ENCODE measurements around the gene HP1BP3.
"Not testable (repeated sequence)": the region's sequence is repeated elsewhere in the genome, so short reads cannot be mapped to it uniquely, and the experiment has no call there.

Gene HP1BP3

DNA sequence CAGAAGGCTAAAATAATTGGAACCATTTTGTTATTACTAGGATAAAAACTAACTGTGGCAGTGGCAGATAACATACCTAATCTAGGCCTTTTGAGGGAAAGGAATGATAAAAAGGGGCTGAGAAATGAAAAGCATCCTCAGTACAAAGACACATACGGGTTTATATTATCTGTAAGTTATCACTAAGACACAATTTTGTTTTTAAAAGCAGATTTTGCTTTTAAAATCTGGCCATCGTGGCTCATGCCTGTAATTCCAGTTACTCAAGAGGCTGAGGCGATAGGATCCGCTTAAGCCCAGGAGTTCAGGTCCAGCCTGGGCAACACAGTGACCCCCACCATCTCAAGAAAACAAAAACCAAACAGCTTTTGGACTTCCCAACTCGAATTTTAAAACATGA, 24.8 kb upstream of the HP1BP3 start:
- Histone ChIP-seq H3K27ac (ENCODE audit: low read depth, low read length) (no peak overlapping the region), H3K4me1 (ENCODE audit: insufficient read depth, low read length) (no peaks in the 10 kb centered on the region), H3K36me3 (ENCODE audit: insufficient read depth, low read length) (no peaks in the 10 kb centered on the region), H3K9me3 (ENCODE audit: low read length) (no peaks in the 10 kb centered on the region), H3K27me3 (ENCODE audit: control insufficient read depth in 1 of 2, insufficient read depth in 2 of 2, low read length in 2 of 2) (no peaks in the 10 kb centered on the region), H3K9ac (ENCODE audit: low read length) (no peak overlapping the region), H3K4me3 (ENCODE audit: low read depth in 1 of 2, low read length in 2 of 2) (no peak overlapping the region)

DNA sequence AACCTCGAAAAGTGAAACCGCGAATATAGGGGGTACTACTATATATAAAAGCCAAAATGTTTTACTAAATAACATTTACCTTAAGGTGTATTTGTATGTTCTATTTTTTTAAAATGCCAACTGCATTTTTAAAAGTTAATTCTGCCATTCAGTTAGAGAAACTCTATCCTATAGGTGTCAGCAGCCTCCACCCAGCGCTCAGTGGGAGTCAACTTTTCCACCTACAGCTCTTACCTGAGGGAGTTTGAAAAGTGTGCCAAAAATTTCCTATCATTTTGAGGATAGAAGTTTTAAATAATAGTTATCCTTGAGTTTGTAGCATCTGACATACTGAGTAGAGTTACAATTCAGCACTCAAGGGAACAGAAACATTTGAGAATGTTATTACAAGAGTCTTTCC, 6.1 kb upstream of the HP1BP3 start:
- Histone ChIP-seq H3K4me1 (ENCODE audit: insufficient read depth, low read length) (peaks cover 2% of the 10 kb centered on the region), H3K36me3 (ENCODE audit: insufficient read depth, low read length) (no peaks in the 10 kb centered on the region), H3K9me3 (ENCODE audit: low read length) (no peaks in the 10 kb centered on the region), H3K4me3 (ENCODE audit: low read depth in 1 of 2, low read length in 2 of 2) (no peak overlapping the region), H3K27me3 (ENCODE audit: control insufficient read depth in 1 of 2, insufficient read depth in 2 of 2, low read length in 2 of 2) (no peaks in the 10 kb centered on the region), H3K9ac (ENCODE audit: low read length) (no peak overlapping the region), H3K27ac (ENCODE audit: low read depth, low read length) (no peak overlapping the region)

- H3K9ac ChIP-seq (ENCODE audit: low read length), result no peak overlapping the region
- H3K9me3 ChIP-seq (ENCODE audit: low read length), result no peaks in the 10 kb centered on the region
- no peaks in the 10 kb centered on the region for H3K36me3 ChIP-seq (ENCODE audit: insufficient read depth, low read length)
- H3K27ac ChIP-seq (ENCODE audit: low read depth, low read length), result no peak overlapping the region
- no peaks in the 10 kb centered on the region for H3K27me3 ChIP-seq (ENCODE audit: control insufficient read depth in 1 of 2, insufficient read depth in 2 of 2, low read length in 2 of 2)
- peaks cover 6% of the 10 kb centered on the region for H3K4me1 ChIP-seq (ENCODE audit: insufficient read depth, low read length)
- H3K4me3 ChIP-seq (ENCODE audit: low read depth in 1 of 2, low read length in 2 of 2), result no peak overlapping the region
Measured at GRCh38 chr1:20792196-20792595, 5.1 kb upstream of the HP1BP3 start.

DNA sequence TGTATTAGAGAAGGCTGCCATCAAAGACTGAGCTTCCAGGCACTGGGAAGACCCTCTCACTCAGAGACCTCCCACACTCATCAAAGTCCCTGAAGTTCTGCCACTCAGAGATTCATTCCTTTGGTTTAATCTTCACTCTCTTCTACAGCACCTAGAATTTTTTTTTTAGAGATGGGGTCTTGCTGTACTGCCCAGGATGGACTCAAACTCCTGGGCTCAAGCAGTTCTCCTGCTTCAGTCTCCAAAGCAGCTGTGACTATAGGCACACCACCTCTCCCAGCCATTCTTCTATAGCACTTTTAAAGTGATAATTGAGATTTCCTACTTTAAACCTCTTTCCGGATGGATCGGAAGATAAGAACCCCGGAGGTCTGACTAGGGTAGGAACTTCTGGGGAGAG, 3.7 kb upstream of the HP1BP3 start:
- no peak overlapping the region for H3K4me3 ChIP-seq (ENCODE audit: low read depth in 1 of 2, low read length in 2 of 2)
- H3K9ac ChIP-seq (ENCODE audit: low read length), result no peak overlapping the region
- H3K27ac ChIP-seq (ENCODE audit: low read depth, low read length), result no peak overlapping the region
- no peaks in the 10 kb centered on the region for H3K9me3 ChIP-seq (ENCODE audit: low read length)
- H3K27me3 ChIP-seq (ENCODE audit: control insufficient read depth in 1 of 2, insufficient read depth in 2 of 2, low read length in 2 of 2), result no peaks in the 10 kb centered on the region
- no peaks in the 10 kb centered on the region for H3K36me3 ChIP-seq (ENCODE audit: insufficient read depth, low read length)
- H3K4me1 ChIP-seq (ENCODE audit: insufficient read depth, low read length), result peaks cover 6% of the 10 kb centered on the region

- not testable (repeated sequence) for H3K4me3 ChIP-seq (ENCODE audit: low read depth in 1 of 2, low read length in 2 of 2); H3K9me3 ChIP-seq (ENCODE audit: low read length); H3K9ac ChIP-seq (ENCODE audit: low read length); H3K27me3 ChIP-seq (ENCODE audit: control insufficient read depth in 1 of 2, insufficient read depth in 2 of 2, low read length in 2 of 2); H3K36me3 ChIP-seq (ENCODE audit: insufficient read depth, low read length); H3K27ac ChIP-seq (ENCODE audit: low read depth, low read length)
- peaks cover 15% of the 10 kb centered on the region for H3K4me1 ChIP-seq (ENCODE audit: insufficient read depth, low read length)
Measured at GRCh38 chr1:20789598-20789997, 2.5 kb upstream of the HP1BP3 start.

DNA sequence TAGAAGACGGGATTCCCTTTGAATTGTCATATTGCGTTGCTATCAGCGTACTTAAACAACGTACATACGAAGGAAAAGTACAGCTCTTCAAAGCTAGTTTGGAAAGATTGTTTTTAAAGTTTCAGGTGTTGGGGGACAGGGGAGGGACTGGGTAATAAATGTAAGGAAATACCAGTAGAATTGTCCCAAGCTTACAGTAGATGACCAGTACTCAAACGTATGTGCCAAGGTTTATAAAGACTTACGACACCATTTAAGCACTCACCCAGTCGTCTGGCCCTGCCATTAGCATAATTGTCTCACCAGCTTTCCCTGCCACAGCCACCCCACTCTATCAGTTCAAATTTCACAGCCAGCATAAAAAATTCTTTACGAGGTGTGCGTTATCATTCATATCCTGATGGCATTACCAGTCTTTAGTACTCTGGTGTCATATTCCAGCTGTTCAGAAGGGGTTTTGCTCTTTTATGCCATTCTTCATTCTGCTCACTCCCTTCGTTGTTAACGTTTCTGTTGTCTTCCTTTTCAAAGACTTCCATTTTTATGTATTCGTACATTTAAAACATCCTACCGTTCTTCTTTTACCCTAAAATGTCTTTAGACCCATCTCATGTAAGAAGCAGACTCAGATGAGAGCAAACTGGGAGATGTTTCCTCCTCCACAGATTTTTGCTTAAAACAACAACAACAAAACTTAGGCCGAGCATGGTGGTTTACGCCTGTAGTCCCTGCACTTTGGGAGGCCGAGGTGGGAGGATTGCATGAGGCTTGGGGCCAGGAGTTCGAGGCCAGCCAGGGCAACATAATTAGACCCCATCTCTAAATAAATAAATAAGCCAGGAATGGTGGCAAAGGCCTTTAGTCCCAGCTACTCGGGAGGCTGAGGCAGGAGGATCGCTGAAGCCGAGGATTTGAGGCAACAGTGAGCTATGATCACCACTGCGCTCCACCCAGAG, 1.0 kb upstream of the HP1BP3 start:
- no peaks in the 10 kb centered on the region for H3K27me3 ChIP-seq (ENCODE audit: control insufficient read depth in 1 of 2, insufficient read depth in 2 of 2, low read length in 2 of 2)
- H3K9ac ChIP-seq (ENCODE audit: low read length), result peak overlapping the region; percentile 76
- H3K9me3 ChIP-seq (ENCODE audit: low read length), result no peaks in the 10 kb centered on the region
- peak overlapping the region; percentile 65 for H3K27ac ChIP-seq (ENCODE audit: low read depth, low read length)
- H3K4me1 ChIP-seq (ENCODE audit: insufficient read depth, low read length), result peaks cover 15% of the 10 kb centered on the region
- peak overlapping the region; percentile 60 to 69 for H3K4me3 ChIP-seq (ENCODE audit: low read depth in 1 of 2, low read length in 2 of 2)
- H3K36me3 ChIP-seq (ENCODE audit: insufficient read depth, low read length), result no peaks in the 10 kb centered on the region

DNA sequence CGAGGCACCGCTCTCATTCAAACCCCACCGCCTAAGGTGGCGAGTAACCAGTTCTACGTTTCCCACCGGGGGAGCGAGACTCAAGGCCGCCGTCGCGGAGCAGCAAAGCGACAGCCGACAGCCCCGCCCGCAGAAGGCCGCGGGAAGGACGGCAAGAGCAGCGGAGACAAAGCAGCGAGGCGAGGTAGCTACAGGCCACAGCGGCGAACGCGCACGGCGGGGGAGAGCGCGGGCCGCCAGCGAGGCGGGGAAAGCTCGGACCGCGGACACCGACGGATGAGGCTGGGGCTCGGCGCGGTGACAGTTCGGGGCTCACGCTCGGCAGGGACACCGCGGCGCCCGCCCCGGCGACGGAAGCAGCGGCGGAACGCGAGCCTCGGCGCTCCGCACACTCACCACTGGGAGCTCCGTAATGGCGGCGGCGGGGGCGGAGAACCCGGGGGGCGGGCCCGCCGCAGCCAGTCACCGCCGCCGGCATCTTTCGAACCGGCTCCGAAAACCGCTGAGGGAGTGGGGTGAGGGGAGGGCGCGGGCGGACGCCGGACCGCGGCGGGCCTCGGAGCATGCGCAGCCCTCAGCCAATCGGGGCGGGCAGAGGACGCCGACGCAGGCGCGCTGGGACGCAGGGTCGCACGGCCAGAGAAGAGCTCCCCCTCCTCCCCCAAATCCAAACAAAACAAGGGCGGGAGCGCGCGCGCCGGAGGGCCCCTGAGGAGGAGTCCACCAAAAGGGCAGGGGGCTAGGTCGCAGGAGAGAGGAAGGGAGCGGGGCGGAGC, 666 bp downstream of the HP1BP3 start:
- peaks cover 21% of the 10 kb centered on the region for H3K4me1 ChIP-seq (ENCODE audit: insufficient read depth, low read length)

DNA sequence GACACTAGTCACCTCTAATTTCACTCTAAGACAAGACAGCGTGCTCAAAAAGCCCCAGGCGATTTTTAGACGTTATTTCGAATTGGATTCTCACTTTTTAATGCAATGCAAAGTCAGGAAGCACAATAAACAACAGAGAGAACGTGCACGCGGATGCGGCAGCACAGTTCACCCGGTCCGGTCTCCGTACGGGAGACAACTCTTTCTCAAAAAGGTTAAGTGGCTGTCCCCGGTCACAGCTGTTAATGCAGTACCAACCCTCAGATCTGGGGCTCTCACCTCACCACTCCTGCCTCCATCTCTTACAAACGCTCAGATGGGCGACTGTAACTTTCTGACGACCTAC, 1.2 kb downstream of the HP1BP3 start:
- Histone ChIP-seq H3K27me3 (ENCODE audit: control insufficient read depth in 1 of 2, insufficient read depth in 2 of 2, low read length in 2 of 2) (no peaks in the 10 kb centered on the region), H3K9me3 (ENCODE audit: low read length) (no peaks in the 10 kb centered on the region), H3K36me3 (ENCODE audit: insufficient read depth, low read length) (no peaks in the 10 kb centered on the region), H3K4me3 (ENCODE audit: low read depth in 1 of 2, low read length in 2 of 2) (peak overlapping the region; percentile 83 to 96), H3K4me1 (ENCODE audit: insufficient read depth, low read length) (peaks cover 21% of the 10 kb centered on the region), H3K27ac (ENCODE audit: low read depth, low read length) (peak overlapping the region; percentile 100), H3K9ac (ENCODE audit: low read length) (peak overlapping the region; percentile 80)

More for the DNA sequence above, 666 bp downstream of the HP1BP3 start:
- H3K9ac ChIP-seq (ENCODE audit: low read length), result peak overlapping the region; percentile 80
- H3K27me3 ChIP-seq (ENCODE audit: control insufficient read depth in 1 of 2, insufficient read depth in 2 of 2, low read length in 2 of 2), result no peaks in the 10 kb centered on the region
- no peaks in the 10 kb centered on the region for H3K36me3 ChIP-seq (ENCODE audit: insufficient read depth, low read length)
- peak overlapping the region; percentile 100 for H3K27ac ChIP-seq (ENCODE audit: low read depth, low read length)
- H3K9me3 ChIP-seq (ENCODE audit: low read length), result no peaks in the 10 kb centered on the region
- H3K4me3 ChIP-seq (ENCODE audit: low read depth in 1 of 2, low read length in 2 of 2), result peak overlapping the region; percentile 83 to 96

DNA sequence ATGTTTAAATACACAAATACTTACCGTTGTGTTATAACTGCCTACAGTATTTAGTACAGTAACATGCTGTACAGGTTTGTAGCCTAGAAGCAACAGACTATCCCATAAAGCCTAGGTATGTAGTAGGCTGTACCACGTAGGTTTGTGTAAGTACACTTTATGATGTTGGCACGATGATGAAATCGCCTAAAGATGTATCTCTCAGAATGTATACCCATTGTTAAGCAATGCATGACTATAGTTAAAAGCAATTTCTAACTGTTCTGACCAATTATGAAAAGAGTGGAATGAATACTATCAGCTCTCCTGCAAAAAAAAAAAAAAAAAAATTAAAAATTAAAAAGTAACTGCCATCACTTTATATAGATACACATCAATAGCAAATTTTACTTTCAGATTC, 11.4 kb downstream of the HP1BP3 start:
- Histone ChIP-seq H3K9ac (ENCODE audit: low read length) (no peak overlapping the region), H3K9me3 (ENCODE audit: low read length) (no peaks in the 10 kb centered on the region), H3K4me1 (ENCODE audit: insufficient read depth, low read length) (peaks cover 9% of the 10 kb centered on the region), H3K27me3 (ENCODE audit: control insufficient read depth in 1 of 2, insufficient read depth in 2 of 2, low read length in 2 of 2) (no peaks in the 10 kb centered on the region), H3K4me3 (ENCODE audit: low read depth in 1 of 2, low read length in 2 of 2) (no peak overlapping the region), H3K27ac (ENCODE audit: low read depth, low read length) (no peak overlapping the region), H3K36me3 (ENCODE audit: insufficient read depth, low read length) (peaks cover 42% of the 10 kb centered on the region)

DNA sequence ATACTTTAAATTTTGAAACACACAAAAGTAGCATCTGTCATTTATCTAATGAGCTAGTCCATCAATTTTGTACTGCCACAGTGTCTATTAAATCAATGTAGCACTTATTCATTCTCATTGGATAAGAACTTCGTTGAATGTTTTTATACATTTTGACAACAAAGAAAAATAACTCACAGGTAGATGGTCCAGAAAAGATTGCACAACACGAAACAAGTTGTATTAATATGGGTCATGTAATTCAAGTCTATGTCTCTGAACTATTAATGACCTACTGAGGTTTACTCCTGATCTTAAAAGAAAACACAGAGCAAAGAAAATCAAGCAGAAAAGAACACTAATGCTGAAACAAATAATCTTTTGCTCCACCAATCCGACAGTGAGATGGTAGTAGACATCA, 15.3 kb downstream of the HP1BP3 start:
- H3K4me1 ChIP-seq (ENCODE audit: insufficient read depth, low read length), result peaks cover 5% of the 10 kb centered on the region
- no peaks in the 10 kb centered on the region for H3K9me3 ChIP-seq (ENCODE audit: low read length)
- peaks cover 76% of the 10 kb centered on the region for H3K36me3 ChIP-seq (ENCODE audit: insufficient read depth, low read length)

DNA sequence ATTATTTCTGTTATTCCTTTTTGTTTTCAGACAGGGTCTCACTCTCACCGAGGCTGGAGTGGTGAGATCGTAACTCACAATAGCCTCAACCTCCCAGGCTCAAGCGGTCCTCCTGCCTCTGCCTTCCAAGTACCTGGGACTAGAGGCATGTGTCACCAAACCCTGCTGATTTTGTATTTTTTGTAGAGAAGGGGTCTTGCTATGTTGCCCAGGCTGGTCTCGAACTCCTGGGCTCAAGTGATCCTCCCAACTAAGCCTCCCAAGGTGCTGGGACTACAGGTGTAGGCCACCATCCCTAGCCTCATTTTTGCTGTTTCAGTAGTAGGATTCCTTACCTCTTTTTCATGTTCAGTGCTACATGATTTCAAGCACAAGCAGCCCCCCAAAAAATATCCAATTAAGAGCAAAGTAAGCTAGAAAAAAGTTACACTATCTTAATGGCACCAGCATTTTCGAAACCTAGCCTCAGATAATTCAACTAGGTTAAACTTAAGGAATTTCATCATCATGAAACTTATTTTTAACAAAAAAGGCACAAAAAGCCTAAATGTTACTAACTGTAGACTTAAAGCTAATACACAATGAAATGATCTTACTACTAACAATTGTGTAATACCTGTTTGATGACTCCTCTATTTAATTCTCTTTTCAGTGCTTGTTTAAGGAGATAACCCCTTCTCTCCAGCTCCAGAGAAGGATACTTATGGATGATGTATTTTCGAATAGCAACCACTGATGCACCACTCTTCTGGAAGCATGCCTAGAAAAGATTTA, 16.6 kb downstream of the HP1BP3 start:
- no peak overlapping the region for H3K4me3 ChIP-seq (ENCODE audit: low read depth in 1 of 2, low read length in 2 of 2)
- no peak overlapping the region for H3K9ac ChIP-seq (ENCODE audit: low read length)
- H3K36me3 ChIP-seq (ENCODE audit: insufficient read depth, low read length), result peaks cover 82% of the 10 kb centered on the region

More for the DNA sequence above, 15.3 kb downstream of the HP1BP3 start:
- H3K4me3 ChIP-seq (ENCODE audit: low read depth in 1 of 2, low read length in 2 of 2), result no peak overlapping the region
- H3K27ac ChIP-seq (ENCODE audit: low read depth, low read length), result no peak overlapping the region
- no peaks in the 10 kb centered on the region for H3K27me3 ChIP-seq (ENCODE audit: control insufficient read depth in 1 of 2, insufficient read depth in 2 of 2, low read length in 2 of 2)
- H3K9ac ChIP-seq (ENCODE audit: low read length), result no peak overlapping the region

More for the DNA sequence above, 16.6 kb downstream of the HP1BP3 start:
- no peaks in the 10 kb centered on the region for H3K9me3 ChIP-seq (ENCODE audit: low read length)
- H3K27ac ChIP-seq (ENCODE audit: low read depth, low read length), result no peak overlapping the region
- peaks cover 5% of the 10 kb centered on the region for H3K4me1 ChIP-seq (ENCODE audit: insufficient read depth, low read length)
- no peaks in the 10 kb centered on the region for H3K27me3 ChIP-seq (ENCODE audit: control insufficient read depth in 1 of 2, insufficient read depth in 2 of 2, low read length in 2 of 2)

Measured in muscle layer of colon (tissue), 2 donors.